ENCODE results near the gene MUC2.

DNA sequence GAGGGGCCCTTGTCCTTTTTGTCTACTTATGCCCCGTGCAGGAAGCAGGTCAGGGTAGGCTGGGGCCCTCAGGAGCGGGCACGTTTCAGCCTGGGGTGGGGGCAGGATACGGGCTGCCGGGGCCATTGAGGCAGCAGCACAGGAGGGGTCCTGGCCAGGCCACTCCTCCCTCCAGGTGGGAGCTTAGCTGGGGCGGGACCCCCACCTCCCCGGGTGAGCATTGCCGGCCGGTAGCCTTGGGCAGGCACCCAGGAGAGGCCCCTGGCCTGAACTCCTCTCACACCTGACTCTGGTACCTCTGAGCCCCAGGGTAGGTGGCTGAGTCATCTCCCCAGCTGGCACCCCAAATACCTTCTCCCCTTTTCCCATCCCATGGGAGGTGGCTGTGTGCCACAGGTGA, 33.2 kb upstream of the MUC2 start:
- TF ChIP-seq, protein P1, sequence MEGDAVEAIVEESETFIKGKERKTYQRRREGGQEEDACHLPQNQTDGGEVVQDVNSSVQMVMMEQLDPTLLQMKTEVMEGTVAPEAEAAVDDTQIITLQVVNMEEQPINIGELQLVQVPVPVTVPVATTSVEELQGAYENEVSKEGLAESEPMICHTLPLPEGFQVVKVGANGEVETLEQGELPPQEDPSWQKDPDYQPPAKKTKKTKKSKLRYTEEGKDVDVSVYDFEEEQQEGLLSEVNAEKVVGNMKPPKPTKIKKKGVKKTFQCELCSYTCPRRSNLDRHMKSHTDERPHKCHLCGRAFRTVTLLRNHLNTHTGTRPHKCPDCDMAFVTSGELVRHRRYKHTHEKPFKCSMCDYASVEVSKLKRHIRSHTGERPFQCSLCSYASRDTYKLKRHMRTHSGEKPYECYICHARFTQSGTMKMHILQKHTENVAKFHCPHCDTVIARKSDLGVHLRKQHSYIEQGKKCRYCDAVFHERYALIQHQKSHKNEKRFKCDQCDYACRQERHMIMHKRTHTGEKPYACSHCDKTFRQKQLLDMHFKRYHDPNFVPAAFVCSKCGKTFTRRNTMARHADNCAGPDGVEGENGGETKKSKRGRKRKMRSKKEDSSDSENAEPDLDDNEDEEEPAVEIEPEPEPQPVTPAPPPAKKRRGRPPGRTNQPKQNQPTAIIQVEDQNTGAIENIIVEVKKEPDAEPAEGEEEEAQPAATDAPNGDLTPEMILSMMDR (IDR thresholded peaks at IDR 0.05; ENCODE audit: insufficient read depth, low read depth, low read length), result no peak
- TF ChIP-seq EZH2 (IDR thresholded peaks at IDR 0.05; ENCODE audit: insufficient read depth, low read length), result no peak

Measured in astrocyte (in vitro differentiated cells and primary cell).